Mesenchymal stem cell (in vitro differentiated cells and primary cell): Measurements from ENCODE around the gene ACTR3.

ENCODE experiments used
- DNase-seq: peaks from one replicate; pipeline ENCODE4 v3.0.0-alpha.2; 2013
- H2AFZ ChIP-seq: one replicate; pipeline ENCODE4 v1.6.1; 2013; ENCODE audit warnings: low read depth, mild to moderate bottlenecking, control low read depth, inconsistent platforms, low read length, moderate library complexity
- H2AK5ac ChIP-seq: 2 replicates; pipeline ENCODE4 v1.6.1; 2013; ENCODE audit warnings: low read length, moderate library complexity, mild to moderate bottlenecking, inconsistent platforms; ENCODE audit not compliant: severe bottlenecking
- H2BK120ac ChIP-seq: one replicate; pipeline ENCODE4 v1.6.1; 2013; ENCODE audit warnings: low read depth, mild to moderate bottlenecking, inconsistent platforms, low read length, moderate library complexity
- H2BK12ac ChIP-seq, 2 experiments: one replicate each; pipeline ENCODE4 v1.6.1; 2013; ENCODE audit warnings: inconsistent platforms in 2 of 2, low read length in 2 of 2, mild to moderate bottlenecking in 2 of 2, moderate library complexity in 2 of 2, control low read depth in 1 of 2
- H2BK15ac ChIP-seq: one replicate; pipeline ENCODE4 v1.6.1; 2013; ENCODE audit warnings: mild to moderate bottlenecking, low read depth, inconsistent platforms; ENCODE audit not compliant: poor library complexity, severe bottlenecking
- H2BK5ac ChIP-seq: 2 replicates; pipeline ENCODE4 v1.6.1; 2013; ENCODE audit warnings: low read depth, mild to moderate bottlenecking, low read length, control low read depth, inconsistent platforms; ENCODE audit not compliant: poor library complexity, severe bottlenecking
- H3K14ac ChIP-seq, 2 experiments: one replicate each; pipeline ENCODE4 v1.6.1; 2013; ENCODE audit warnings: inconsistent platforms in 2 of 2, low read length in 2 of 2, control low read depth in 1 of 2, mild to moderate bottlenecking in 1 of 2, moderate library complexity in 1 of 2
- H3K18ac ChIP-seq, 2 experiments: one replicate each; pipeline ENCODE4 v1.6.1; 2013; ENCODE audit warnings: inconsistent platforms in 2 of 2, low read length in 2 of 2, control low read depth in 1 of 2, low read depth in 1 of 2, mild to moderate bottlenecking in 1 of 2
- H3K23ac ChIP-seq, 2 experiments: one replicate each; pipeline ENCODE4 v1.6.1; 2013; ENCODE audit warnings: inconsistent platforms in 2 of 2, low read length in 2 of 2, mild to moderate bottlenecking in 2 of 2, moderate library complexity in 2 of 2, control low read depth in 1 of 2
- H3K27ac ChIP-seq: 2 replicates; pipeline ENCODE4 v1.5.1; 2013; ENCODE audit warnings: mild to moderate bottlenecking, moderate library complexity, low read length, control low read depth, inconsistent platforms; ENCODE audit not compliant: poor library complexity, severe bottlenecking
- H3K27me3 ChIP-seq, 2 experiments: 2 replicates each; pipeline versions ENCODE4 v1.6.1 to v1.7.0; 2013; ENCODE audit warnings: low read length in 2 of 2, mild to moderate bottlenecking in 2 of 2, moderate library complexity in 2 of 2, control low read depth in 1 of 2, inconsistent platforms in 1 of 2; ENCODE audit not compliant: control insufficient read depth in 1 of 2, insufficient read depth in 1 of 2
- H3K36me3 ChIP-seq, 2 experiments: 2 replicates each; pipeline versions ENCODE4 v1.6.1 to v1.7.0; 2013; ENCODE audit warnings: low read length in 2 of 2, control low read depth in 1 of 2, inconsistent platforms in 1 of 2, low read depth in 1 of 2, mild to moderate bottlenecking in 1 of 2; ENCODE audit not compliant: insufficient read depth in 2 of 2, control insufficient read depth in 1 of 2
- H3K4ac ChIP-seq, 2 experiments: one replicate each; pipeline ENCODE4 v1.6.1; 2013; ENCODE audit warnings: inconsistent platforms in 2 of 2, low read length in 2 of 2, mild to moderate bottlenecking in 2 of 2, moderate library complexity in 2 of 2, control low read depth in 1 of 2, low read depth in 1 of 2
- H3K4me1 ChIP-seq: 2 replicates; pipeline ENCODE4 v1.6.1; 2013; ENCODE audit warnings: low read depth, low read length, control low read depth; ENCODE audit not compliant: control insufficient read depth, insufficient read depth
- H3K4me2 ChIP-seq: 2 replicates; pipeline ENCODE4 v1.6.1; 2013; ENCODE audit warnings: low read length, mild to moderate bottlenecking, inconsistent platforms; ENCODE audit not compliant: poor library complexity, severe bottlenecking
- H3K4me3 ChIP-seq, 2 experiments: 2 replicates each; pipeline versions ENCODE4 v1.5.1 to v1.7.0; 2013; ENCODE audit warnings: low read length in 2 of 2, mild to moderate bottlenecking in 2 of 2, control low read depth in 1 of 2, low read depth in 1 of 2; ENCODE audit not compliant: insufficient read depth in 1 of 2
- H3K79me1 ChIP-seq: replicated peaks from 2 replicates; pipeline ENCODE4 v1.6.1; 2013; ENCODE audit warnings: mild to moderate bottlenecking, control low read depth, low read length, inconsistent platforms; ENCODE audit not compliant: poor library complexity, severe bottlenecking
- H3K9ac ChIP-seq: 2 replicates; pipeline ENCODE4 v1.7.0; 2013; ENCODE audit warnings: mild to moderate bottlenecking, low read length, moderate library complexity
- H3K9me3 ChIP-seq: 2 replicates; pipeline ENCODE4 v1.7.0; 2013; ENCODE audit warnings: mild to moderate bottlenecking, low read length; ENCODE audit not compliant: control insufficient read depth
- H4K8ac ChIP-seq: one replicate; pipeline ENCODE4 v1.6.1; 2013; ENCODE audit warnings: inconsistent platforms, mild to moderate bottlenecking, low read length, moderate library complexity
- H4K91ac ChIP-seq: one replicate; pipeline ENCODE4 v1.6.1; 2013; ENCODE audit warnings: mild to moderate bottlenecking, low read length, inconsistent platforms
- WGBS: methylation state at CpG from one replicate; pipeline ENCODE4 v1.1.7; 2013; ENCODE audit warnings: mixed read lengths; 5-methylcytosine and 5-hydroxymethylcytosine counted together

The ACTR3 gene

GRCh38 chr2:113873867-113874266, 16.0 kb upstream of the ACTR3 start:
- H2BK5ac ChIP-seq, result no peak overlapping the region
- H3K27ac ChIP-seq, result no peak overlapping the region
- H3K14ac ChIP-seq, result no peak overlapping the region
- no peak overlapping the region for H2BK12ac ChIP-seq
- H3K4ac ChIP-seq, result no peak overlapping the region
- H3K36me3 ChIP-seq, result no peaks in the 10 kb centered on the region
- H4K8ac ChIP-seq, result no peak overlapping the region
- no peak for DNase-seq
- 50% methylated on average over 3 of the region's 3 CpGs for WGBS
- H3K4me3 ChIP-seq, result no peak overlapping the region
- no peak overlapping the region for H3K9ac ChIP-seq
- H3K27me3 ChIP-seq, result no peaks in the 10 kb centered on the region
- H2BK120ac ChIP-seq, result no peak overlapping the region
- H3K9me3 ChIP-seq, result no peaks in the 10 kb centered on the region
- peak overlapping the region in 1 of 2 experiments; percentile 18 for H3K18ac ChIP-seq
- H3K23ac ChIP-seq, result no peak overlapping the region
- H3K4me1 ChIP-seq, result no peaks in the 10 kb centered on the region
- no peak overlapping the region for H2AK5ac ChIP-seq
- no peak overlapping the region for H2AFZ ChIP-seq
- no peaks in the 10 kb centered on the region for H3K79me1 ChIP-seq
- no peak overlapping the region for H2BK15ac ChIP-seq
- H4K91ac ChIP-seq, result no peak overlapping the region
- H3K4me2 ChIP-seq, result no peak overlapping the region

DNA sequence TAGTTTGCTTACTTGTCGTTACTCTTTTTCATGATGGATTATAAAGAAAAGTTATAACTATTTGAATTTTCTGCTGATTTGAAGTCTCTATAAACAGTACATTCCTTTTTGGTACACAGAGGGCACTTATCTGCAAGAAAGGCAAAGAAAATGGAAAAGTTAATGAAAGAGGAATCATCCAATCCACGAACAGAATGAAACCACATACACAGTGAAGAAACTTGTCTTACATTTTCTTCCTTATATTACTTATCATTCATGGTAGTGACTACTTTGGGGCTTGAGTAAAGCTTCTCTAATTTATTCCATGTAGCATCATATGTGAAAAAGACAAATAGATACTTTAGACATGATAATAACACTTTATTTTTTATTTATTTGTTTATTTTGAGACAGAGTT, 14.8 kb upstream of the ACTR3 start:
- no peak overlapping the region for H3K14ac ChIP-seq
- no peak overlapping the region for H4K8ac ChIP-seq
- H3K4me3 ChIP-seq, result no peak overlapping the region
- H3K9ac ChIP-seq, result no peak overlapping the region
- no peaks in the 10 kb centered on the region for H3K36me3 ChIP-seq
- no peak overlapping the region for H2AFZ ChIP-seq
- no peak overlapping the region for H4K91ac ChIP-seq
- H2BK5ac ChIP-seq, result no peak overlapping the region
- no peaks in the 10 kb centered on the region for H3K9me3 ChIP-seq
- H3K4me1 ChIP-seq, result no peaks in the 10 kb centered on the region
- no peaks in the 10 kb centered on the region for H3K27me3 ChIP-seq
- no peak overlapping the region for H3K18ac ChIP-seq
- H2AK5ac ChIP-seq, result no peak overlapping the region
- no peak overlapping the region for H3K4ac ChIP-seq
- no CpG with 5 or more reads among the region's 2 CpGs for WGBS
- H2BK15ac ChIP-seq, result no peak overlapping the region
- H3K23ac ChIP-seq, result no peak overlapping the region
- no peak overlapping the region for H3K4me2 ChIP-seq
- no peak overlapping the region for H3K27ac ChIP-seq
- no peak overlapping the region for H2BK12ac ChIP-seq
- no peaks in the 10 kb centered on the region for H3K79me1 ChIP-seq
- no peak overlapping the region for H2BK120ac ChIP-seq
- no peak for DNase-seq

DNA sequence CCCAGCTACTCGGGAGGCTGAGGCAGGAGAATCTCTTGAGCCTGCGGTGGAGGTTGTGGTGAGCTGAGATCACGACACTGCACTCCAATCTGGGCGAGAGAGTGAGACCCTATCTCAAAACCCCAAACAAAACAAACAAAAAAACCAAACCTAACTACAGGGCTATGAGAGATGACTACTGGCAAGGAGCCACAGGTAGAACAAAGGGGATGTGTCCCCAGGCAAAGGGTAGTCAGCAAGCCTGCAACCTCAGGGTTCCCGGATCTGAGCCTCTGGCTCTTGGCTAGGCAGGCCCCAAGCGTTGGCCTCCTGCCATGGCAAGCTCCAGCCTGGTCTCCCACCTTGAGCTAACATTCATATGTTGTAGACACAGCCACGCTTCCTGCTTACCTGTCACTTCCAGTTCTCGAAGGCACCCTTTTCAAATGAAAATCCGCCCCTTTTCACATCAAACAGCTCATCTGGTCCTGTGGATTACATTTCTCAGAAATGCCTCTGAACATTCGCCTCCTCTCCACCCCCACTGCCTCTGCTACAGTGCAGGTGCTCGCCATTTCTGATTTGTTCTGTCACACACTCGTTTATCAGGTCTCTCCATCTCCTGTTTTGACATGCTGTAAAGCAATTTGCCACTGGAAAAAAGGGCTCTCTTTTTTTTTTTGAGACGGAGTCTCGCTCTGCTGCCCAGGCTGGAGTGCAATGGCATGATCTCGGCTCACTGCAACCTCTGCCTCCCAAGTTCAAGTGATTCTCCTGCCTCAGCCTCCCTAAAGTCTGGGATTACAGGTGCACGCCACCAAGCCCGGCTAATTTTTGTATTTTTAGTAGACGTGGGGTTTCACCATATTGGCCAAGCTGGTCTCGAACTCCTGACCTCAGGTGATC, 13.1 kb upstream of the ACTR3 start:
- H3K23ac ChIP-seq, result no peak overlapping the region
- no peaks in the 10 kb centered on the region for H3K4me1 ChIP-seq
- H3K9me3 ChIP-seq, result no peaks in the 10 kb centered on the region
- no peak overlapping the region for H3K9ac ChIP-seq
- H3K4me3 ChIP-seq, result no peak overlapping the region
- peak overlapping the region in 1 of 2 experiments; percentile 48 for H3K18ac ChIP-seq
- 89% methylated on average over 17 of the region's 19 CpGs for WGBS
- no peak overlapping the region for H2AK5ac ChIP-seq
- H3K79me1 ChIP-seq, result no peaks in the 10 kb centered on the region
- no peak overlapping the region for H2AFZ ChIP-seq
- no peaks in the 10 kb centered on the region for H3K27me3 ChIP-seq
- H2BK15ac ChIP-seq, result no peak overlapping the region
- no peak for DNase-seq
- no peak overlapping the region for H4K8ac ChIP-seq
- H2BK120ac ChIP-seq, result no peak overlapping the region
- H3K4ac ChIP-seq, result no peak overlapping the region
- H3K4me2 ChIP-seq, result no peak overlapping the region
- no peak overlapping the region for H3K14ac ChIP-seq
- no peak overlapping the region for H2BK5ac ChIP-seq
- peak overlapping the region; percentile 25 to 83 for H2BK12ac ChIP-seq
- H3K27ac ChIP-seq, result no peak overlapping the region
- H3K36me3 ChIP-seq, result peaks cover 0 to 6% of the 10 kb centered on the region in 2 experiments
- H4K91ac ChIP-seq, result no peak overlapping the region

DNA sequence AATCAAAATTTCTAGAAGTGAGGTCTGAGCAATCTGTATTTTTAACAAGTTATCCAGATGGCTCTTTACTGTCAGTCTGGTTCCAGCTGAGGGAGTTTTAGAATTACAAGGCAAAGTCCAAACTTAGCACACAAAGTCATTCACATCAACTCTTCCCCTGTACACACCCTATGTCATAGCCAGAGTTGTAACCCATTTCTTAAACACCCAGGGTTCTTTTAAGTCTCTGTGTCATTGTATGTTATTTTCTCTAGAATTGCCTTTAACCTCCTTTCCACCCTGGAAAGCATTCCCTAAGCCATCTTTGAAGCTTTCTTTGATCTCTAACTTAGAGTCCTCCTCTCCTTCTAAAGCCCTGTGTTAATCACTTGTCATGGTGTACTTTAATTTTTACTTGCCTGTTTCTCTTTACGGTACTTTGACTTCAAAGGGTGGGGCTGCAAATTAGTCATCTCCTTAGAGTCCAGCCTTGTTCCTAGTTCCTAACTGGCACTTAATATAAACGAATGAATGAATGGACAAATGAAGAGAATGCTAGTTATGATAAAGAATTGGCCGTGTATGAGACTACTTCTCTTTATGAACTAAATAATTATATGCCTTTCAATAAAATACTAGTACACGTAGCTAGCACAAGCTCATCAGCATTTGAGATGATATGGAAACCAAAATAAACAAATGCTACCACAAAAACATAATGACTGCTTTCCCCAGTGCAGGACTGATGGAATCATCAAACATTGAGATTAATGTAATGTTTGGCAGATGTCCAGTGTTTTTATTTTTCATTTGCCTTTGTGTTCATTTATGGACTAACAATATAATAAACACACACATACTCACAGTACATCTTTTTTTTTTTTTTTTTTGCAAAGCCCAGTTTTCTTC, 11.9 kb upstream of the ACTR3 start:
- Histone ChIP-seq H3K27ac (peak overlapping the region; percentile 45), H2BK15ac (no peak overlapping the region), H2BK12ac (no peak overlapping the region), H3K4ac (no peak overlapping the region), H3K9ac (peak overlapping the region; percentile 75), H4K8ac (no peak overlapping the region), H4K91ac (no peak overlapping the region), H2AK5ac (no peak overlapping the region), H3K23ac (no peak overlapping the region), H3K18ac (no peak overlapping the region), H2BK120ac (no peak overlapping the region), H3K4me2 (no peak overlapping the region), H3K14ac (no peak overlapping the region), H3K36me3 (peaks cover 0 to 13% of the 10 kb centered on the region in 2 experiments), H2AFZ (no peak overlapping the region), H2BK5ac (no peak overlapping the region), H3K4me3 (peak overlapping the region in 1 of 2 experiments; percentile 22), H3K79me1 (peaks cover 1% of the 10 kb centered on the region), H3K27me3 (no peaks in the 10 kb centered on the region), H3K9me3 (no peaks in the 10 kb centered on the region), H3K4me1 (no peaks in the 10 kb centered on the region)
- DNase-seq, result peak; percentile 74
- WGBS, result 0% methylated on average over 1 of the region's 4 CpGs
